Measurements from ENCODE around the gene SEZ6L2. TPM values are rescaled to one million over a fixed set of nuclear protein-coding genes. Genes with fewer than 3 reads are reported as not detected.

SEZ6L2 gene
- total RNA-seq, 1 experiment from 2014 or later: 44.7 TPM

DNA sequence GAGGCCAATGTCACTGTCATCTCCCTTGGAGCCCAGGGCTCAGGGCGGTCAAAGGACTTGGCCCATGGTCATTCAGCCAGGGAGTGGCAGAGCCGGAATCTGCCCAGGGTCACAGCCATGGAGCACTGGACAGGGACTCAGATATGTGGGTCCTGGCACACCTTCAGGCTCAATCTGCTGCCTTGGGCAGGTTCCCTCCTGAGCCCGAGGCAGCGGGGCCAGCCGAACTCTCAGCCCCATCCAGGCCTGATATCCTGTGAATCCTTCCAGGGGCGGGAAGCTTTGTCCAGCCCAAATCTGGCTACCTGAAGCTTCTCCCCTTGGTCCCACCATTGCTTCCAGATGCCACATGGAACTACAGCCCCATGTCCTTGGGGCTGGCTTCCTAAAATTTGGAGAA lies 24.1 kb downstream of the SEZ6L2 start:
- Histone ChIP-seq H4K5ac (ENCODE audit: insufficient read length, low read depth, low read length) (no peak overlapping the region), H3K14ac (ENCODE audit: insufficient read depth, low read length) (no peak overlapping the region), H3K4ac (ENCODE audit: low read depth, low read length) (no peak overlapping the region), H3K27me3 (ENCODE audit: insufficient read depth, low read length) (no peaks in the 10 kb centered on the region), H2BK20ac (ENCODE audit: low read depth, low read length, poor library complexity, severe bottlenecking) (no peak overlapping the region), H4K8ac (replicated peaks; ENCODE audit: insufficient read length, low read depth, low read length) (no peak overlapping the region), H4K20me1 (ENCODE audit: control insufficient read depth, insufficient read depth, insufficient read length) (no peaks in the 10 kb centered on the region), H3K79me1 (ENCODE audit: insufficient read depth, low read depth, low read length, poor library complexity, severe bottlenecking) (no peaks in the 10 kb centered on the region), H3K23me2 (ENCODE audit: insufficient read length, low read depth, low read length, poor library complexity, severe bottlenecking) (peaks cover 10% of the 10 kb centered on the region), H3K27ac (ENCODE audit: insufficient read length, low read depth, low read length) (no peak overlapping the region), H3K79me2 (ENCODE audit: insufficient read depth, low read length) (no peaks in the 10 kb centered on the region), H3K4me1 (ENCODE audit: insufficient read depth, low read length) (no peaks in the 10 kb centered on the region), H2AK5ac (ENCODE audit: insufficient read length, low read length) (no peak overlapping the region), H2AFZ (ENCODE audit: low read length) (no peak overlapping the region), H2BK120ac (ENCODE audit: low read depth, low read length, poor library complexity, severe bottlenecking) (no peak overlapping the region), H3K23ac (ENCODE audit: insufficient read length, low read depth, low read length) (no peak overlapping the region), H3T11ph (ENCODE audit: low read length) (no peak overlapping the region), H3K9me3 (ENCODE audit: control insufficient read depth, low read depth, low read length) (no peaks in the 10 kb centered on the region), H2BK12ac (ENCODE audit: insufficient read length, low read depth, low read length) (no peak overlapping the region), H3K9ac (ENCODE audit: extremely low read depth, insufficient read length, low read length) (no peak overlapping the region), H3K56ac (ENCODE audit: insufficient read length, low read depth, low read length) (no peak overlapping the region), H3K4me2 (ENCODE audit: insufficient read depth, insufficient read length, low read length) (no peak overlapping the region), H3K18ac (ENCODE audit: insufficient read length, low read depth, low read length) (no peak overlapping the region), H2BK5ac (ENCODE audit: insufficient read length, low read length) (no peak overlapping the region), H2BK15ac (ENCODE audit: low read depth, low read length) (no peak overlapping the region), H4K91ac (ENCODE audit: insufficient read length, low read depth, low read length) (no peak overlapping the region)
- no peak overlapping the region for H3K27ac Mint-ChIP-seq
- no peak overlapping the region for H3K4me3 Mint-ChIP-seq
- H3K27me3 Mint-ChIP-seq (ENCODE audit: low read depth): peaks cover 5% of the 10 kb centered on the region
- no peaks in the 10 kb centered on the region; a peak in 1 of 5 replicates for H3K9me3 Mint-ChIP-seq
- WGBS (ENCODE audit: extremely low coverage, insufficient read length, low lambda C conversion rate): no CpG with 5 or more reads among the region's 6 CpGs
- DNase-seq: no peak
- peaks cover 13 to 14% of the 10 kb centered on the region in 2 experiments for H3K4me1 Mint-ChIP-seq
- TF ChIP-seq CTCF (conservative IDR thresholded peaks at IDR 0.05): no peak
- peaks cover 2 to 19% (median 17%) of the 10 kb centered on the region in 3 experiments; a peak in 6 of 7 replicates for H3K36me3 Mint-ChIP-seq (ENCODE audit: insufficient read depth in 1 of 3, low read depth in 3 of 3)

Measured in H9 (cell line).